Ovary (tissue), 9 donors: ENCODE data around the gene KDM6A. TPM values are rescaled to one million over a fixed set of nuclear protein-coding genes. Genes with fewer than 3 reads are reported as not detected.
"Not testable (repeated sequence)": the region's sequence is repeated elsewhere in the genome, so short reads cannot be mapped to it uniquely, and the experiment has no call there.

Source experiments
- DNase-seq, 5 donors: peaks; one replicate each; pipeline ENCODE4 v3.0.0-alpha.2; 2019 to 2020
- H3K27ac ChIP-seq, 2 donors: fragments of 200-600 bp; one replicate each; pipeline versions ENCODE4 v1.5.1 to v1.8.0; 2019 to 2022
- H3K27me3 ChIP-seq: fragments of 200-600 bp; one replicate; pipeline ENCODE4 v1.8.0; 2022
- H3K36me3 ChIP-seq: fragments of 200-600 bp; sonication (generic); one replicate; pipeline ENCODE4 v1.5.1; 2019
- H3K4me1 ChIP-seq: one replicate; pipeline ENCODE4 v1.8.1; 2013; ENCODE audit warnings: mild to moderate bottlenecking, moderate library complexity; ENCODE audit not compliant: insufficient read depth
- H3K4me3 ChIP-seq: fragments of 200-600 bp; sonication (generic); one replicate; pipeline ENCODE4 v1.5.1; 2017
- H3K9me3 ChIP-seq, 2 donors: fragments of 200-600 bp in 1 of 2; sonication (generic) in 1 of 2; one replicate each; pipeline versions ENCODE4 v1.5.1 to v1.8.1; 2013 to 2019; ENCODE audit warnings: mild to moderate bottlenecking in 1 of 2, moderate library complexity in 1 of 2
- CTCF ChIP-seq, 3 donors: fragments of 450-650 bp in 2 of 3; fragments of 200-600 bp in 1 of 3; IDR thresholded peaks; one replicate each; pipeline versions ENCODE4 v1.5.1 to v1.8.0; 2016 to 2022; ENCODE audit warnings: antibody characterized with exemption in 3 of 3, mild to moderate bottlenecking in 1 of 3
- EP300 ChIP-seq: sonication (generic); formaldehyde crosslinking; IDR thresholded peaks from one replicate; pipeline ENCODE4 v1.6.1; 2017; ENCODE audit warnings: antibody characterized with exemption
- POLR2A ChIP-seq: fragments of 450-650 bp; IDR thresholded peaks from one replicate; pipeline ENCODE4 v1.6.1; 2017; ENCODE audit warnings: antibody characterized with exemption, mild to moderate bottlenecking, moderate library complexity
- WGBS, 3 donors: extraction: QIAGEN DNeasy Blood & Tissue Kit in 1 of 3; methylation state at CpG; one replicate each; pipeline versions ENCODE4 v1.1.5 to v1.1.7; 2013 to 2017; 5-methylcytosine and 5-hydroxymethylcytosine counted together
- intact Hi-C, 4 donors: fragments of 100-400 bp; cut with DNase I; formaldehyde crosslinking; loops; one replicate each; pipeline versions ENCODE4 v1.11.0 to v1.15.1; 2022 to 2023
- polyA plus RNA-seq, 2 donors: library from polyadenylated mRNA; stranded (reverse); fragments of 200-250 nt in 1 of 2; fragments of 350-450 nt in 1 of 2; fragmentation: Illumina TruSeq in 1 of 2; extraction: RNeasy Lipid Tissue Mini Kit (QIAGEN cat#74804) in 1 of 2; gene quantifications; one replicate each; pipeline ENCODE4 v1.2.3, GENCODE V29; 2013 to 2014
- total RNA-seq, 7 donors: library from RNA; depleted of rRNA in 2 of 7; stranded (reverse); fragments of >200 nt in 2 of 7; fragmentation: NEBNext Ultra II Directional in 3 of 7; extraction: Animal tissue kit (Norgen Biotek cat#: 25700) in 3 of 7; gene quantifications; one replicate each; pipeline versions ENCODE4 v1.1.0 to v1.2.4, GENCODE V29; 2016 to 2023
- donor health status: DM: no; HTN: no; CAD: no; lungs with moderate emphysema.
- donor health status: DM: no; HTN: no; CAD: no.
- donor health status: Bipolar disorder and iron deficiency.
- donor health status: DM: yes; HTN: yes; CAD: no.
- donor health status: DM: no; HTN: no; CAD: no.
- donor health status: DM: yes; HTN: yes; CAD: no.

Gene KDM6A
- total and polyA plus RNA-seq, 9 donors: 19.8 to 56.2 (median 42.1) TPM

- no peak for DNase-seq
- Histone ChIP-seq H3K27me3 (no peaks in the 10 kb centered on the region), H3K4me3 (no peak overlapping the region), H3K36me3 (no peaks in the 10 kb centered on the region), H3K27ac (no peak overlapping the region), H3K4me1 (peaks cover 3% of the 10 kb centered on the region), H3K9me3 (no peaks in the 10 kb centered on the region)
- TF ChIP-seq POLR2A: no peak
- no peak for TF ChIP-seq CTCF (IDR thresholded peaks at IDR 0.05)
- no peak for TF ChIP-seq EP300
- WGBS, 3 donors: 81 to 96% (median 92%) methylated on average over 4 of the region's 4 CpGs
- intact Hi-C loops: no loop called here
Observed at GRCh38 chrX:44946771-44947170, 73.8 kb downstream of the KDM6A start.

- intact Hi-C loops: no loop called here
- H3K9me3 ChIP-seq: no peaks in the 10 kb centered on the region
Observed at GRCh38 chrX:44947995-44948394, 75.0 kb downstream of the KDM6A start.

GRCh38 chrX:44948406-44948805, 75.4 kb downstream of the KDM6A start:
- 94 to 95% (median 95%) methylated on average over 2 of the region's 2 CpGs for WGBS, 3 donors
- TF ChIP-seq CTCF (IDR thresholded peaks at IDR 0.05): no peak
- no peak for TF ChIP-seq EP300
- no peak for TF ChIP-seq POLR2A
- no peak overlapping the region for H3K27ac ChIP-seq
- no peak for DNase-seq
- no peaks in the 10 kb centered on the region for H3K27me3 ChIP-seq
- intact Hi-C loops: no loop called here
- H3K36me3 ChIP-seq: no peaks in the 10 kb centered on the region
- H3K4me3 ChIP-seq: no peak overlapping the region
- no peaks in the 10 kb centered on the region for H3K9me3 ChIP-seq
- H3K4me1 ChIP-seq: peaks cover 3% of the 10 kb centered on the region

More at GRCh38 chrX:44947995-44948394, 75.0 kb downstream of the KDM6A start:
- H3K36me3 ChIP-seq: no peaks in the 10 kb centered on the region
- no peak overlapping the region for H3K27ac ChIP-seq
- H3K27me3 ChIP-seq: no peaks in the 10 kb centered on the region
- DNase-seq: no peak
- peaks cover 3% of the 10 kb centered on the region for H3K4me1 ChIP-seq
- WGBS, 3 donors: 96 to 99% (median 98%) methylated on average over 4 of the region's 4 CpGs
- no peak for TF ChIP-seq CTCF (IDR thresholded peaks at IDR 0.05)
- TF ChIP-seq POLR2A: no peak
- no peak for TF ChIP-seq EP300
- no peak overlapping the region for H3K4me3 ChIP-seq

- peaks cover 5% of the 10 kb centered on the region for H3K4me1 ChIP-seq
- no peaks in the 10 kb centered on the region for H3K36me3 ChIP-seq
- no peak for TF ChIP-seq EP300
- TF ChIP-seq POLR2A: no peak
- no peak for TF ChIP-seq CTCF (IDR thresholded peaks at IDR 0.05)
- no peaks in the 10 kb centered on the region for H3K27me3 ChIP-seq
- no peaks in the 10 kb centered on the region for H3K9me3 ChIP-seq
- no peak for DNase-seq
- intact Hi-C loops: no loop called here
- H3K27ac ChIP-seq: no peak overlapping the region
- 80 to 86% (median 83%) methylated on average over 8 of the region's 8 CpGs for WGBS, 3 donors
- no peak overlapping the region for H3K4me3 ChIP-seq
Observed at GRCh38 chrX:44949125-44949524, 76.1 kb downstream of the KDM6A start.

- DNase-seq, H3K27me3 ChIP-seq, H3K4me3 ChIP-seq, H3K9me3 ChIP-seq, intact Hi-C loops, H3K36me3 ChIP-seq, H3K27ac ChIP-seq, H3K4me1 ChIP-seq: not testable (repeated sequence)
- 19 to 27% (median 23%) methylated on average over 9 of the region's 9 CpGs for WGBS, 3 donors
Observed at GRCh38 chrX:44950471-44951366, 77.7 kb downstream of the KDM6A start.
